OCI-LY1 (cell line): ENCODE results near the gene TOM1.
A peak's percentile ranks its signal among the peaks of the same experiment; 100 is the strongest.

ENCODE experiments used
- H2AFZ ChIP-seq: fragments of 200-600 bp; sonication (generic), shearing (Covaris generic); 2 replicates; pipeline ENCODE4 v1.6.0; 2014; ENCODE audit warnings: antibody characterized with exemption, mild to moderate bottlenecking, low read length
- H3F3A ChIP-seq: fragments of 200-600 bp; sonication (generic), shearing (Covaris generic); 2 replicates; pipeline ENCODE4 v1.6.0; 2014; ENCODE audit warnings: mild to moderate bottlenecking, antibody characterized with exemption, low read length, moderate library complexity; ENCODE audit not compliant: insufficient read depth
- H3K27ac ChIP-seq: fragments of 200-600 bp; sonication (generic); 2 replicates; pipeline ENCODE4 v1.5.1; 2014; ENCODE audit warnings: low read length, mixed run types, mild to moderate bottlenecking, low read depth; ENCODE audit not compliant: poor library complexity, severe bottlenecking
- H3K27me3 ChIP-seq: fragments of 200-600 bp; sonication (generic); 2 replicates; pipeline ENCODE4 v1.6.0; 2014; ENCODE audit warnings: antibody characterized with exemption, mild to moderate bottlenecking, low read length, moderate library complexity; ENCODE audit not compliant: insufficient read depth
- H3K36me3 ChIP-seq: fragments of 200-600 bp; sonication (generic); 2 replicates; pipeline ENCODE4 v1.6.1; 2014; ENCODE audit warnings: mild to moderate bottlenecking, antibody characterized with exemption, low read length, moderate library complexity, mixed read lengths; ENCODE audit not compliant: insufficient read depth
- H3K4me1 ChIP-seq: fragments of 200-600 bp; sonication (generic); 2 replicates; pipeline ENCODE4 v1.5.1; 2014; ENCODE audit warnings: mild to moderate bottlenecking, low read length, moderate library complexity; ENCODE audit not compliant: insufficient read depth, severe bottlenecking
- H3K4me2 ChIP-seq: fragments of 200-600 bp; sonication (generic), shearing (Covaris generic); 2 replicates; pipeline ENCODE4 v1.6.1; 2014; ENCODE audit warnings: low read length
- H3K4me3 ChIP-seq: fragments of 200-600 bp; sonication (generic); 2 replicates; pipeline ENCODE4 v1.5.1; 2014; ENCODE audit warnings: low read length, low read depth, mild to moderate bottlenecking, mixed read lengths; ENCODE audit not compliant: poor library complexity, severe bottlenecking
- H3K79me2 ChIP-seq: fragments of 200-600 bp; shearing (Covaris generic); 2 replicates; pipeline ENCODE4 v1.6.1; 2016; ENCODE audit warnings: mixed run types, low read length, mixed read lengths; ENCODE audit not compliant: insufficient read depth
- H3K9ac ChIP-seq: fragments of 200-600 bp; sonication (generic), shearing (Covaris generic); 2 replicates; pipeline ENCODE4 v1.6.1; 2014; ENCODE audit warnings: mild to moderate bottlenecking, low read length, mixed read lengths
- H3K9me2 ChIP-seq: fragments of 200-600 bp; sonication (generic), shearing (Covaris generic); 2 replicates; pipeline ENCODE4 v1.6.1; 2014; ENCODE audit warnings: low read depth, mild to moderate bottlenecking, low read length, mixed read lengths
- H3K9me3 ChIP-seq: fragments of 200-600 bp; shearing (Covaris generic); 2 replicates; pipeline ENCODE4 v1.6.1; 2014; ENCODE audit warnings: low read length, mixed read lengths
- H4K20me1 ChIP-seq: fragments of 200-600 bp; sonication (generic), shearing (Covaris generic); 2 replicates; pipeline ENCODE4 v1.6.0; 2016; ENCODE audit warnings: mild to moderate bottlenecking, low read length; ENCODE audit not compliant: insufficient read depth
- EZH2 ChIP-seq: fragments of 200-600 bp; sonication (generic), shearing (Covaris generic); IDR thresholded peaks from 2 replicates; pipeline ENCODE4 v1.8.0; 2017; ENCODE audit warnings: borderline replicate concordance, mixed run types, mild to moderate bottlenecking, antibody characterized with exemption, low read length, moderate library complexity, mixed read lengths
- TF ChIP-seq, protein P1 (sequence below): fragments of 200-600 bp; sonication (generic), shearing (Covaris generic); IDR thresholded peaks from 2 replicates; pipeline ENCODE4 v1.5.1; 2017; ENCODE audit warnings: mild to moderate bottlenecking, antibody characterized with exemption, low read length, moderate library complexity, mixed read lengths

The TOM1 gene

DNA sequence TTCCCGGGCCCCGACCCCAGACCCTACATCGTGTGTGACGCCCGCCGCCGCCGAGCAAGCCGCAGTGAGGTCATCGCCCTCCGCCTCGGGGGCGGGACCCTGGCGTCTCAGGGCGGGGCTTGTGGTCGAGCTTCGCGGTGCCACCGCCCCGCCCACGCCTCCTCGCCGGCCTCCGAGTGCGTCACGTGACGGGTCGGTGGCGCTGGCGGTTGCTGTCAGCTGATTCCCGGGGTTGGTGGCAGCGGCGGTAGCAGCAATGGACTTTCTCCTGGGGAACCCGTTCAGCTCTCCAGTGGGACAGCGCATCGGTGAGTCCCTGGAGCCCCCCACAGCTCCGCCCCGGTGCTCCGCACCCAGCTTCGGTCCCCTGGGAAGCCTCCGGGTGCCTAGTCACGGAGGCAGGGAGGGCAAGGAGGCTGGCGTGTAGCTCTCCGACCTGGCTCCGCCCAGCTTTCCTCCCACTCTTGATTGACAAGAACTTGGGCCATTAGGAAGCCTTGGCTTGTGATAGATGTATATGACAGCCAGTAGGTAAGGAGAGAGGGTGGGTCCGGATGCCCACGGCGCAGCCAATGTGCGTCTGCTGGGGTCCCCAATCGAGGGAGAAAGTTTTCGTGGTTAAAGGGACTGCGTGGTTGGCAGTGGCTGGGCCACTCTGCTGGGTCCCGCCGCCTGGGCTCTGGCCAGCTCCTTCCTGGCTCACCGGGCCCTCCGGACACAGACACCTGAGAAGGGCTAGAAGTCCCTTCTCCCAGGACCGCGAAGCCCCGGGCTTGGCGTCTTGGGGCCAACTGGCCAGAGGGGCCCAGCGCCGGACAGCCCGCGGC lies at the start of gene TOM1:
Gene TOM1 (plus strand): TSS at position 222 of the 827 bp plus-strand sequence. CDS start 35 bp downstream, at position 257.
- Histone ChIP-seq H3K4me1 (peaks cover 19% of the 10 kb centered on the region), H3K4me2 (peak within 1 kb of the TSS; percentile 100), H3K4me3 (peak within 1 kb of the TSS; percentile 94), H3K27me3 (no peaks in the 10 kb centered on the region), H4K20me1 (no peaks in the 10 kb centered on the region), H3F3A (no peaks in the 10 kb centered on the region), H3K27ac (peak within 1 kb of the TSS; percentile 73), H2AFZ (no peak within 1 kb of the TSS), H3K9me3 (no peaks in the 10 kb centered on the region), H3K79me2 (no peaks in the 10 kb centered on the region), H3K36me3 (peaks cover 17% of the 10 kb centered on the region), H3K9ac (peak within 1 kb of the TSS; percentile 91), H3K9me2 (no peaks in the 10 kb centered on the region)
- TF ChIP-seq, protein P1, sequence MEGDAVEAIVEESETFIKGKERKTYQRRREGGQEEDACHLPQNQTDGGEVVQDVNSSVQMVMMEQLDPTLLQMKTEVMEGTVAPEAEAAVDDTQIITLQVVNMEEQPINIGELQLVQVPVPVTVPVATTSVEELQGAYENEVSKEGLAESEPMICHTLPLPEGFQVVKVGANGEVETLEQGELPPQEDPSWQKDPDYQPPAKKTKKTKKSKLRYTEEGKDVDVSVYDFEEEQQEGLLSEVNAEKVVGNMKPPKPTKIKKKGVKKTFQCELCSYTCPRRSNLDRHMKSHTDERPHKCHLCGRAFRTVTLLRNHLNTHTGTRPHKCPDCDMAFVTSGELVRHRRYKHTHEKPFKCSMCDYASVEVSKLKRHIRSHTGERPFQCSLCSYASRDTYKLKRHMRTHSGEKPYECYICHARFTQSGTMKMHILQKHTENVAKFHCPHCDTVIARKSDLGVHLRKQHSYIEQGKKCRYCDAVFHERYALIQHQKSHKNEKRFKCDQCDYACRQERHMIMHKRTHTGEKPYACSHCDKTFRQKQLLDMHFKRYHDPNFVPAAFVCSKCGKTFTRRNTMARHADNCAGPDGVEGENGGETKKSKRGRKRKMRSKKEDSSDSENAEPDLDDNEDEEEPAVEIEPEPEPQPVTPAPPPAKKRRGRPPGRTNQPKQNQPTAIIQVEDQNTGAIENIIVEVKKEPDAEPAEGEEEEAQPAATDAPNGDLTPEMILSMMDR, result no peak
- no peak for TF ChIP-seq EZH2

DNA sequence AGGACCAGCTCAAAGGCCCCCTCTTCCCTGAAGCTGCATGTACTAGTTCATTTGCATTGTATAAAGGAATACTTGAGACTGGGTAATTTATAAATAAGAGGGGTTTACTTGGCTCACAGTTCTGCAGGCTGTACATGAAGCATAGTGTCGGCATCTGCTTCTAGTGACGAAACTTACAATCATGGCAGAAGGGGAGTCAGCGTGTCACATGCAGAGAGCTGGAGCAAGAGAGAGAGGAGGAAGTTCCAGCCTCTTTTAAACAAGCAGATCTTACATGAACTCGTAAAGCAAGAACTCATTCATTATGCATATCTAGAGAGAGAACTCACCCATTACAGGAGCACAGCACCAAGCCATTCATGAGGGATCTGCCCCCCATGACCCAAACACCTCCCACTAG lies 49.5 kb upstream of the TOM1 start:
- no peaks in the 10 kb centered on the region for H3F3A ChIP-seq
- no peak overlapping the region for H3K4me3 ChIP-seq
- H3K9me3 ChIP-seq, result no peaks in the 10 kb centered on the region
- H3K4me1 ChIP-seq, result no peaks in the 10 kb centered on the region
- no peaks in the 10 kb centered on the region; the same call in 1 of the 2 replicates for H3K36me3 ChIP-seq
- no peak overlapping the region for H3K9ac ChIP-seq
- H3K9me2 ChIP-seq, result no peaks in the 10 kb centered on the region
- no peaks in the 10 kb centered on the region for H3K79me2 ChIP-seq
- TF ChIP-seq, protein P1, result no peak
- no peak for TF ChIP-seq EZH2
- peaks cover 4% of the 10 kb centered on the region; the same call in 1 of the 2 replicates for H3K27me3 ChIP-seq
- H3K27ac ChIP-seq, result no peak overlapping the region
- no peak overlapping the region for H2AFZ ChIP-seq
- no peaks in the 10 kb centered on the region for H4K20me1 ChIP-seq
- H3K4me2 ChIP-seq, result no peak overlapping the region

DNA sequence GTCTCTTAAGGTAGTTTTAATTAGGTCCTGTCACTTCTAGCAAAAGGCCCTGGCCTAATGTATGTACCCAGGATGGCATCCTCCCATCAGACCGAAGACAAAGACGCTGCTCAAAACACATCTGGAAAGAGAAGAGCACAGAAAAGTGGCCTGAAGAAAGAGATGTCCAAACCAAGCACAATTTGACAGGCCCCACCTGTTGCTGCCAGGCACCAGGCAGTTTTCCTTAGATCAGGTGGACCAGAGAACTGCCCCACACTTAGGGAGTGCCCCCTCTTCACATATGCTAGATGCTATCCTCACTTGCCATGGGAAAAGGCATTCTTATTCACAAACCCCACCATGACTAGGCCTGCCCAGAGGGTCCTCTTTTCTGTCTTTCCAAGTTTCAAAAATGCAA lies 45.7 kb upstream of the TOM1 start:
- Histone ChIP-seq H3K36me3 (peaks cover 3% of the 10 kb centered on the region; the same call in 1 of the 2 replicates), H3K79me2 (peaks cover 12% of the 10 kb centered on the region), H3K9me3 (no peaks in the 10 kb centered on the region), H3K4me3 (no peak overlapping the region), H3F3A (no peaks in the 10 kb centered on the region), H3K4me2 (no peak overlapping the region), H3K27ac (no peak overlapping the region), H3K4me1 (peaks cover 15% of the 10 kb centered on the region), H3K9me2 (no peaks in the 10 kb centered on the region), H2AFZ (no peak overlapping the region), H4K20me1 (no peaks in the 10 kb centered on the region), H3K27me3 (no peaks in the 10 kb centered on the region), H3K9ac (no peak overlapping the region)
- no peak for TF ChIP-seq EZH2
- TF ChIP-seq, protein P1, result no peak
